Endothelial cell (in vitro differentiated cells): ENCODE results near the gene HLA-DRB5. TPM values are rescaled to one million over a fixed set of nuclear protein-coding genes. Genes with fewer than 3 reads are reported as not detected.

Source experiments
- DNase-seq: peaks from one replicate; pipeline ENCODE4 v3.0.0; 2021; ENCODE audit warnings: low spot score
- H3K27ac Mint-ChIP-seq: one replicate; pipeline ENCODE4 v1.8.0; 2021; ENCODE audit warnings: mixed read lengths, inconsistent platforms; ENCODE audit not compliant: unreplicated experiment
- H3K27me3 Mint-ChIP-seq: one replicate; pipeline ENCODE4 v1.8.0; 2021; ENCODE audit warnings: mild to moderate bottlenecking, moderate library complexity, mixed read lengths, inconsistent platforms; ENCODE audit not compliant: unreplicated experiment
- H3K36me3 Mint-ChIP-seq: one replicate; pipeline ENCODE4 v1.8.0; 2021; ENCODE audit warnings: mild to moderate bottlenecking, low read depth, mixed read lengths, inconsistent platforms; ENCODE audit not compliant: unreplicated experiment
- H3K4me1 Mint-ChIP-seq: one replicate; pipeline ENCODE4 v1.8.0; 2021; ENCODE audit warnings: mild to moderate bottlenecking, mixed read lengths, inconsistent platforms; ENCODE audit not compliant: unreplicated experiment
- H3K4me3 Mint-ChIP-seq: one replicate; pipeline ENCODE4 v1.8.0; 2021; ENCODE audit warnings: mild to moderate bottlenecking, mixed read lengths, inconsistent platforms; ENCODE audit not compliant: unreplicated experiment
- H3K9me3 Mint-ChIP-seq: one replicate; pipeline ENCODE4 v1.8.0; 2021; ENCODE audit warnings: mixed read lengths, inconsistent platforms; ENCODE audit not compliant: unreplicated experiment
- total RNA-seq: library from RNA; stranded (reverse); fragmentation: NEBNext Ultra II Directional; extraction: Animal tissue kit (Norgen Biotek cat#: 25700); gene quantifications from one replicate; pipeline ENCODE4 v1.2.1, GENCODE V29; 2021; ENCODE audit not compliant: unreplicated experiment
- TF ChIP-seq, protein P1 (sequence below): fragments of 200-600 bp; sonication (generic); IDR thresholded peaks from one replicate; pipeline ENCODE4 v1.5.0; 2021; ENCODE audit warnings: antibody characterized with exemption; ENCODE audit not compliant: unreplicated experiment

The HLA-DRB5 gene
- total RNA-seq, 1 donor from 2014 or later: 0.82 TPM

DNA sequence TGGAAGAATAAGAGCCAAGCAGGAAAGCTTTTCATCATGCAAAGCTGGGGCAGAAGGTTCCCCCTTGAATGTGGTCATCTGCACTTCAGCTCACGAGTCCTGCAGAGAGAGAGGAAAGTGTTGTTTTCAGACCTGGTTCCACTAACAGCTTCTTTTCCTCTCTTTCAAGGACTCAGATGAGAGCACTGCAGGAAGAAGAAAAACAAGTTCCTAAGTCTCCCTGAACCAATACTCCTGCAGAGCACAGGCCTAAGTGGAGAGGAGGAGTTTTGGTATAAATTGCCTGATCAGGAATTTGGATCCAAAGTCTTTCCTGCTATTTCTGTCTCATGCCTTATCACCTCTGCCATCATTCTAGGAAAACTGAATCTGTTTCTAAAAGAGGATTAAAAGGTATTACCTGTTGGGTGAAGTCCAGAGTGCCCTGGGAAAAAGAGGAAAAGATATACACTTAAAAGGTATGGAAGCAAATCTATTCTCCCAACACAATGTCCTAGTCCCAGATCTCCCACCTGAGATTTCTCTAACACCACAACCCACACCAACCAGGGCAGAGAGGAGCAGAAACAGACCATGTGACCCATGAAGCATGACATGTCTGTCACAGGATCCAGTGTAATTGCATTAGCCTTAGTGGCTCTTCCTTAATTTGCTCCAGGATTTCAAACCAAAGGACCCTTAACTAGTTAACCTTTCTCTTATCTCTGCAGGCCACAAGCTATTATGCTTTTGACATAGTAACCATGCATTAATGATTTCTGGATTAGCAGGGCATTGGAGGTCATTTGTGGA lies 12.2 kb downstream of the HLA-DRB5 start:
- Mint-ChIP-seq H3K27ac (no peak overlapping the region), H3K36me3 (no peaks in the 10 kb centered on the region), H3K4me1 (no peaks in the 10 kb centered on the region), H3K9me3 (no peaks in the 10 kb centered on the region), H3K4me3 (no peak overlapping the region), H3K27me3 (no peaks in the 10 kb centered on the region)
- no peak for DNase-seq
- TF ChIP-seq, protein P1, sequence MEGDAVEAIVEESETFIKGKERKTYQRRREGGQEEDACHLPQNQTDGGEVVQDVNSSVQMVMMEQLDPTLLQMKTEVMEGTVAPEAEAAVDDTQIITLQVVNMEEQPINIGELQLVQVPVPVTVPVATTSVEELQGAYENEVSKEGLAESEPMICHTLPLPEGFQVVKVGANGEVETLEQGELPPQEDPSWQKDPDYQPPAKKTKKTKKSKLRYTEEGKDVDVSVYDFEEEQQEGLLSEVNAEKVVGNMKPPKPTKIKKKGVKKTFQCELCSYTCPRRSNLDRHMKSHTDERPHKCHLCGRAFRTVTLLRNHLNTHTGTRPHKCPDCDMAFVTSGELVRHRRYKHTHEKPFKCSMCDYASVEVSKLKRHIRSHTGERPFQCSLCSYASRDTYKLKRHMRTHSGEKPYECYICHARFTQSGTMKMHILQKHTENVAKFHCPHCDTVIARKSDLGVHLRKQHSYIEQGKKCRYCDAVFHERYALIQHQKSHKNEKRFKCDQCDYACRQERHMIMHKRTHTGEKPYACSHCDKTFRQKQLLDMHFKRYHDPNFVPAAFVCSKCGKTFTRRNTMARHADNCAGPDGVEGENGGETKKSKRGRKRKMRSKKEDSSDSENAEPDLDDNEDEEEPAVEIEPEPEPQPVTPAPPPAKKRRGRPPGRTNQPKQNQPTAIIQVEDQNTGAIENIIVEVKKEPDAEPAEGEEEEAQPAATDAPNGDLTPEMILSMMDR: no peak

DNA sequence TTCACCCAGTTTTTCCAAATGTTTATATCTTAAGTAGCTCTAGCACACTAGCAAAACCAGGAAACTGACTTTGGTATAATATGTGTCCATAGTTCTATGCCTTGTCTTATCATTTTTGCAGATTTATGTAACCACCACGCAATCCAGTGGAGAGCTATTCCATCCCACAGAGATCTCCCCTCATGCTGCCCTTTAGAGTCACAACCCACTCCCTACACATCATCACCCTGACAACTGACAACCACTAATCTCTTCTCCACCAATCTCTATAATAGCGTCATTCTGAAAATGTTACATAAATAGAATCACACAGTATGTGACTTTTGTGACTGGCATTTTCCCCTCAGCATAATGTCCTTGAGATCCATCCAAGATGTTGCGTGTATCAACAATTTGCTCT lies 29.1 kb downstream of the HLA-DRB5 start:
- Mint-ChIP-seq H3K27me3 (no peaks in the 10 kb centered on the region), H3K9me3 (no peaks in the 10 kb centered on the region), H3K4me3 (no peak overlapping the region)

DNA sequence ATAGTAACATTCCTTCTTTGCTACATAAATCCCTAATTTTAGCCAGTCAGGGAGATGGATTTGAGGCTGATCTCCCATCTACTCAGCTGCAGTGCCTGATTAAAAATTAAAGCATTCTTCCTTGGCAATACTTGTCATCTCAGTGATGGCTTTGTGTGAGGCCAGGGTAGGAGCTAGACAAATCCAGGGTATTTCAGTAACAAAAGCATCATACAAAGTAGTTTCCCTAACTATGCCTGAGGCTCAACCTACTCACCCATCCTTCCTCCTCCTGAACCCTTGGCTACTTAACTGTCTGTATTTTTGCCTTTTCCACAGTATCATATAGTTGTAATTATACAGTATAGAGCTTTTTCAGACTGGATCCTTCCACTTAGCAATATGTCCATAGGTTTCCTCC lies 37.7 kb downstream of the HLA-DRB5 start:
- no peak for DNase-seq
- Mint-ChIP-seq H3K4me1 (no peaks in the 10 kb centered on the region), H3K27me3 (no peaks in the 10 kb centered on the region), H3K27ac (no peak overlapping the region), H3K9me3 (no peaks in the 10 kb centered on the region), H3K4me3 (no peak overlapping the region), H3K36me3 (no peaks in the 10 kb centered on the region)
- TF ChIP-seq, protein P1: no peak

More for the DNA sequence above, 29.1 kb downstream of the HLA-DRB5 start:
- DNase-seq: no peak
- TF ChIP-seq, protein P1: no peak
- H3K36me3 Mint-ChIP-seq: no peaks in the 10 kb centered on the region
- H3K4me1 Mint-ChIP-seq: no peaks in the 10 kb centered on the region
- H3K27ac Mint-ChIP-seq: peak overlapping the region; percentile 7

DNA sequence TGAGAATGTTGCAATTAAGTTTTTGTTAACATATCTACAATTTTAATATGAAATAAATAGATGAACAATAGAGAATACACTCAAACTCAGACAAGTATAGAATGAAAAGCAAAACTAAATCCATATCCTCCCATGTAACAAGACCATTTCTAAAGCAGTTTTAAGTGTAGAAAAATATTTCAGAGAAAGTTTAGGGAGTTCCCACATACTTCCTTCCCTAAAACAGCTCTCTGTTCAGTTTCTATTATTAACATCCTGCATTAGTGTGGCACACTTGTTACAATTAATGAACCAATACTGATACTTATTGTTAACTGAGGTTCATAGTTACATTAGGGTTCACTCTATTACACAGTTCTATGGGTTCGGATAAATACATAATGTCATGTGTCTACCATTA lies 38.4 kb downstream of the HLA-DRB5 start:
- H3K9me3 Mint-ChIP-seq: no peaks in the 10 kb centered on the region
- H3K4me1 Mint-ChIP-seq: no peaks in the 10 kb centered on the region
- no peaks in the 10 kb centered on the region for H3K36me3 Mint-ChIP-seq
- no peak for DNase-seq
- TF ChIP-seq, protein P1: no peak
- H3K27ac Mint-ChIP-seq: no peak overlapping the region
- H3K27me3 Mint-ChIP-seq: no peaks in the 10 kb centered on the region
- H3K4me3 Mint-ChIP-seq: no peak overlapping the region

DNA sequence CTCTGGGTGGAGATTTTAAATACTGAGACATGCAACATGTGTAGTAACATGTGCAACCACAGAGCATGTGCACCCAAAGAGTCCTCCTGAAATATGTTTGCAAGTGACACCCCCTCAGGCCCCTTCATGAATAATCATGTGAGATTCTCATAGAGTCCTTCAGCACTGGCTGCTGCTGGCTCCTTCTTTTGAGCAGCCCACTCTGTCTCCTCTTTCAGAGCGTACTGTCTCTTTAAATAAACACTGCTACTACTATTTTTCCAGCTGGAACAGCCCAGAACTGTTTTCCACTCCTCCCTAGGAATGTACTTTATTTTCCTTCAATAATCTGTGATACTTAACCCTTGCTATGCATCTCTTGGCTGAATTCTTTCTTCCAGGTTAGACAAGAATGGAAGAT lies 42.0 kb downstream of the HLA-DRB5 start:
- TF ChIP-seq, protein P1: no peak
- no peaks in the 10 kb centered on the region for H3K4me1 Mint-ChIP-seq
- H3K27me3 Mint-ChIP-seq: peaks cover 2% of the 10 kb centered on the region
- H3K4me3 Mint-ChIP-seq: no peak overlapping the region
- H3K27ac Mint-ChIP-seq: no peak overlapping the region
- no peaks in the 10 kb centered on the region for H3K36me3 Mint-ChIP-seq
- DNase-seq: no peak
- no peaks in the 10 kb centered on the region for H3K9me3 Mint-ChIP-seq
